DMS53 treated with DMSO at 0.1 percent for 48 hours (cell line): ENCODE data around the gene FARS2.
A peak's percentile ranks its signal among the peaks of the same experiment; 100 is the strongest.
"Not testable (repeated sequence)": the region's sequence is repeated elsewhere in the genome, so short reads cannot be mapped to it uniquely, and the experiment has no call there.

Experiments
- DNase-seq: peaks from one replicate; lab custom pipeline; 2025; ENCODE audit not compliant: unreplicated experiment; lab: John Stamatoyannopoulos, UW

Gene FARS2

DNA sequence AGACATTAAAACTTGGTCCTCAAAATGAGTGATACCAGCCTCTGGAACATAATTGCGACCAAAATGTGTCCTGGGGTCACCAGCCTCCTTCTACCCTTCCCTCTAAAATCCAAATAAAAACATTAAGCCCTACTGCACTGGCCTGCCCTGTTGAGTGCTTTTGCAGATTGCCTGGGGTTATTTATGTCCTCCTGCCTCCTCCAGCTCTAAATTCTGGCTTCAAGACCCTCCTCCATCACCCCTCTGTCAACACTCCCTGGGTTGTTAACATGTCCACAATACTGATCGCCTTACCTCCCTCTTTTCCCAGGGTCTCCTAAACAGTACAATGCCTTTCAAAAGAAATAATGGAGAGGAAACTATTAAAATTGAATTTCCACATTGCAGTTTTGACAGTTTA, 418.0 kb downstream of the FARS2 start:
- DNase-seq: no peak

DNA sequence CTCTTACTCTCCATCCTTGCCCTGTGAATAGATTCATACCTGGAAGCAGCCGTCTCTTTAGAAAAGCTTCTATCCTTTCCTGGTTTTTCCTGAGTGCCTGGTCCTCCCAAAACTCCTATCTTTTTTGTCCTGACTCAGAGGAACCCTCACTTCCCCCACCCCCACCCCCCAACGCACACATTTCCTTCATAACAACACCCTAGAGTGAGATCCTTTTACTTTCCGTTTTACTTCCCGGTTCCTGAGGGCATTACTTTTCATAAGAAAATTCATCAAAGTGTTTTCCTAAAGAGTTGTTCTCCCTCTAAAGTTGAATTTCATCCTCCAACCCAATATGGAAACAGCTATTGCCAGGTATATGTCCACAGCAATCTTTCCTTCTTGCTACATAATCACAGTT, 418.4 kb downstream of the FARS2 start:
- DNase-seq: no peak

DNA sequence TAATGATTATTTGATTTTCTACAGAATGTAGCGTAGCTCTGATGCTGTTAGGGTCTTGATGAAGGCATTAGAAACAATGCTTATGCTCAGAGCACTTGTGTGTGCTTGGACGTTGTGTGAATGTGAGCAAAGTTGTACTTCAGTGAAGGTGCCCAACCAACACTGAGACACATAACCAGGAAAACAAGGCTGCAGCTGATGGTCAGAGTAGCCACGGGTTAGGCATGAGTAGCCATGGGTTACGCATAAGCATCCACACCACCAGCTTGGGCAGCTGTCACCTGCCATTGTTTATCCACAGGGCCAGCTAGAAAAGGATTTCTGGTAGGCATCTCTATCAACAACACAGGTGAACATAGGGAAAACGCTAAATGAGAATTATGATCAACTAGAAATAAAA, 418.8 kb downstream of the FARS2 start:
- peak; percentile 33 for DNase-seq

GRCh38 chr6:5681480-5681879, 420.2 kb downstream of the FARS2 start:
- DNase-seq: no peak

DNA sequence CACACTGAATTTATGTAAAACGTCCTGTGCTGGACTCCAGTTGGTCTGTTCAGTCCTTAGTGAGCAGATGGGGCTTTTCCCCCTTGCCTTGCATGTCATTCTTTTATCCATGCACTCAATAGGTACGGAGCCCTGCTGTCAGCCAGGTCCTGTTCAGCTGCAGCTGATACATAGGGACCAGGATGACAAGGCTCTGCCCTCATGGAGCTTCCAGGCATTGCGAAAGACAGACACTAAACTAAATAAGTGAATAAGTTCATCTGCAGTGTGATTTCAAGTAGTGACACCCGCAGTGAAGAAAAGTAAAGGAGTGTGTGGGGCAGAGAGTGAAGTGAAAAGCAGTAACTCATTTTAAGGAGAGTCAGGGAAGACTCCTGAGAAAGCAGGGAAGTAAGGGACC, 421.2 kb downstream of the FARS2 start:
- no peak for DNase-seq

GRCh38 chr6:5683747-5684146, 422.4 kb downstream of the FARS2 start:
- not testable (repeated sequence) for DNase-seq

DNA sequence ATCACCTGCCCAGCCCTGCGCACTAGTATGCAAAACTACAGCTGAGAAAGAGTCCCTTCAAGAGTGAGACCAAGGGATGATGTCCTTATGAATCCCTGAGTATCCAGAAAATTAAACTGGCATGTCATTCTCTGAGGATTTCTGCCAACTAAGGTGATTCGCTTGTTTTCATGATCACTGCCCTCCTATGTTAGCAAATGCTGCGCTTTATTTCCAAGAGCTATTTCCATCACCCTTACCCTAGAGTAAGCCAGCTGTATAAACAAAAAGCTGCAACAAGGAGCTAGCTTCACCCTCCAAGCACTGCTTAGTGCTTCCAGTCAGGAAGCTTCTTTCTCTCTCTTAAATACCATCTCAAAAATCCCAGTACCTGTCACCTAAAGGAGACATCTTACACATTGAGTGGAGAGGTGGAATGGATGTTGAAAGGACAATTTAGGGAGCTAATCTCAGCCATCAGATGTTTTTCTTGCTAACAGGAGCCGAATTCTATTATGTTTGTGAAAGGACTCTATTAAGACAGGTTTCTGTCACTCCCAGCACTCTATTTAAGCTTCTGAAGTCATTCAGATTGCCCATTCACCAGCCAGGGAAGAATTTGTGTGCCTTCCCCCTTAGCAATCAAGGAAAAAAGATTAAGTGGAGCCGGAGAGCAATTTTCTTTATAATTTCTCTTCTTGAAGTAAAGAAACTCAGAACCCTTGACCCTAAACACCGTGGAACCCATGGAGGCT, 423.2 kb downstream of the FARS2 start:
- peak; percentile 19 for DNase-seq

- no peak for DNase-seq
Observed at GRCh38 chr6:5693225-5694145, 432.2 kb downstream of the FARS2 start.

GRCh38 chr6:5695260-5696245, 434.2 kb downstream of the FARS2 start:
- no peak for DNase-seq

GRCh38 chr6:5697508-5697907, 436.2 kb downstream of the FARS2 start:
- no peak for DNase-seq

DNA sequence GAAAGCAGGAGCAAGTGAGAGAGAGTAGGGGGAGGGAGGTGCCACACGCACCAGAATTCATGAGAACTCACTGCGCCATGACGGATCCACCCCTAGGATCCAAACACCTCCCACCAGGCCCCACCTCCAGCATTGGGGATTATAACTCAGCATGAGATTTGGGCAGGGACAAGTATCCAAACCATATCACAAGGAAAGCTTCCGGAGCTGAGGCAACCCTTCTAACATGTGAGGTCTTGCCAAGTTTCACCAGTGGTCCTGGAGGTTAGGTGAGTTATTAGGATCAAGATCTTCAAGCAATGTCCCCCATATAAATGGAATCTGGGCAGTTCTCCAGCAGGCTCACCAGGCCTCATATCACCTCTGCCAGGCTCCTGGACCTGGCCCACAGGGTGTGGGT, 437.0 kb downstream of the FARS2 start:
- DNase-seq: no peak

DNA sequence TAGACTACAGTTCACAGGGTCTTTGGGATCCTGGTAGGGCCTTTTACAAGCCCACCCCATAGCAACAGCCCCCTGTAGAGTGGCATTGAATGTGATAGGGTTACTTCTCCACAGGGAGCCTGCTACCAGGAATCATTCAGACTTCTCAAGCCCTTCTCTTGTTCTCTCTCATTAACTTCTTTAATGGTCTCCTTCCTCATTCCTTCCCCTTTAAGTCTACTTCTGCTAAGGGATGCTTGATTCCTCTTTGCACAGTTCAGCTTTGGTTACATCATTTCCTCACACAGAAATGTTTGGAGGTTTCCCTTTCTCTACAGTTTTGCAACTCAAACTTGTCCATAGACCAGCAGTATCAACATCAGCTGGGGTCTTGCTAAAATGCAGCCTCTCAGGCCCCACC, 437.8 kb downstream of the FARS2 start:
- DNase-seq: not testable (repeated sequence)

- DNase-seq: no peak
Observed at GRCh38 chr6:5701174-5701573, 439.9 kb downstream of the FARS2 start.

DNA sequence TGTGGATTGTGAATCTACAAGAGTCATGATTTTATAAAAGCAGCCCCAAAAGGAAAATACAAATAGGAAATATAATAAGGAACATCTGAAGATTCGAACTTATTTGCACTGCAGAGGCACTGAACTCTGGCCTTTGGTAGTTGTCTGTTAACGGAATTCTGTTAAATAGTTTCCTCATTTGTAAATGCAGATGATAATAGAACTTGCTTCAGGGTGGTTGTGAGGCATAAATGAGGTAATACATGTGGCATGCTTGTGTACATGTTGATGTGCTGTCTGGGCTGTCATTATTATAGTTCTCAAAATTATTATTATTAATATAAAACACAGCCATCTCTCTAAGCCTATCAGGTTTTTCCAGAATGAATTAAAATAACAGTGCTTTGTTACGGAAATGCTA, 443.4 kb downstream of the FARS2 start:
- no peak for DNase-seq

DNA sequence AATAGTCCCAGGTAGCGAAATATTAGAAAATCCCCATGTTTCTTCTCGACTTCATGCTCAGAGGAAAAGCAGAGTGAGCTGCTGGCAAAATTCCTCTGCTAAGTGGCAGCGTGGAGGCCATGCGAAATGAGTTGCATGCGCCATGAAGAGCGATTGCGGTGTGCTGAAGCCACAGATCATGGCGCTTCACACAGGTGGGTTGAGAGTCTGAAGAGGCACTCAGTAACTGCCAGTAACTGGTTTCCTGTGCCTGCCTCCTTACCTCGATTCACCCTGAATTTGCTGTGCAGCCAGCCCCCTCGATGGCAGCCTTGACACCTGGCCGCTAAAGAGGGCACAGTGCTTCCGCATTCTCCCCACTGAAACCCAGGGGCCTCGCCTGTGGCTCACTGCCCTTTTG, 443.9 kb downstream of the FARS2 start:
- DNase-seq: no peak

DNA sequence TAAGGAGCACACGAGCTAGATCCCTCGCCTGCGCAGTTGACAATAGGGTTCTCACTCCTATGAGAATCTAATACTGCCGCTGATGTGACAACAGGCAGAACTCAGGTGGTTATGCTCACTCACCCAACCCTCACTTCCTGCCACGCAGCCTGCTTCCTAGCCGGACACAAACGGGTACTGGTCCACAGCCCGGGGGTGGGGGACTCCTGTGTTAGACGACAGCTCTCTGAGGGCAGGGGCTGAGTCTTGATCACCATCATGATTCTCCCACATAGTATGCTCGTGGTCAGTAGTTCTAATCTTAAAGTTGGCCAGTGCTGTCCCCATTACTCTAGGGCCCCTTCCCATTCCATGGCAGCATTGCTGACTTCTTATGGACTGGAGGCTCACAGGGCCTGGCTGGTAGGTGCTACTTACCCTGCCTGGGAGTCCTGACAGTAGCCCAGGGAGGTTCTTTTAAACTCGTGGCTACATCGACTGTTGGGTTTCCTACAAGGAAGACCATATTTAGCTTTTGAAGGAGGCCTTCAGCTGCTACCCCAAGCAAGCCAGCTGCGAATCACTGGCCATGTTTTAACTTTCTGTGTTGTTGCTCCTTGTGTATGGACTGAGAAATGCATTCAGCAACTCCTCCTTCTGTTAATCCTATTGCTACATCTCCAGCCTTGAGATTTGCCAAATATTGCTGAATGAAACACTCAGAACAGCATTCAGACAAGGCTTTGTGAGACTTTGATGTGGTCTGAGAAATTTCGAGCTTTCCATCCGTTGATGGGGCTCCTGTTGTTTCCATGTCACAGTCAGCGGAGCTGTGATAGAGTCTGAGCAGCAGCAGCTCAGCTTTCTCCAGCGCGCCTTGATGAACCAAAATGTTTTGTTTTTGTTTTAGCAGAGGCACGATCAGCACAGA, 445.1 kb downstream of the FARS2 start:
- no peak for DNase-seq

DNA sequence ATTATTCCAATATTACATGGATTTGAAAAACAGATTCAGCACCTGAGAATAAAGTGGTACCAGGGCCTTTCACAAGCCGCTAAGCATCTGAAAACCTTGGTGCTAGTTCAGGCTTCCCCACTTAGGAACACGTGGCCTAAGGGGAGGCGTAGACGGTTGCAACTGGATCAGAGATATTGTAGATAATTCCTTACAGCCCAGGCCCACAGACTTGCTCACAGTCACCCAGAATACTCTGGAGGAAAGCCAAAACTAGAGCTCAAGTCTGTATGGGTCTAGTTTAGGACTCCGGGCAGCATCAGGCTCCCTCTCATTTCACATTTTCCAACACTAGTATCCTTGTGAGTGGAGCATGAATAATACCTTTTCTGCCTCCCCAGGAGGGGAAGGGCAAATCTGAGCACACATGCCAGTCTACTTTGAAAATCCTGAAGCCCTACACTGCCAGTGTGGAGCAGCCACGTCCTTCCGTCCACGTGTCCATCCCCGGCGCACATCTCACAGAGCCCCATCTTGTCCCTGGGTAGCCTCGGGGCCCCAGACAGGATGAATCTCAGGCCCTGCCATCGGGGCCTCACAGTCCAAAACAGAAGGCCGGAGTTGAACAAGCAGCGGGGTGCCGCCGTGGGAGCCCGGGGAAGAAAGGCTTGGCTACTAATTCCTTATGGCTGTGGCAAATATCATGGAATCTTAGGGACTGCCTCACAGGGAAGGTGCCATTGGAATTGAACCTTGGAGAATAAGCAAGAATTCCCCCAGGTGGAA, 446.1 kb downstream of the FARS2 start:
- DNase-seq: no peak

DNA sequence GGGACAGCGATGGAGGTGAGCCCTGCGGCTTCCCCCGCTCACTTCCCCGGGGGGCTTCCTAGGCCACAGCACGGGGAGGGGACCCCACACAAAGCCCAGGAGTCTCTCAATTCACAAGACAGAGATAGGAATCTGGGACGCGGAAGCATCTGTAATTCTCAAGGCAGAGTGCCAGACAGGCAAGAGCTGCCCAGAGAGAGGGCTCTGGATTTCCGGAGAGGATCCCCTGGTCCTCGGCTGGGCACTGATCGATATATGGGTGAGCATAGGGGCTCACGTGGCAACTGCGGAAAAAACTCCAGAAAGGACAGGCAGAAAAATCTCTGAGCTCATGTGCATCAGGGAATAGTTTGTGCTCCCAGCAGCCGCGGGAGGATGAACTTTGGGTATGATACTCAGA, 449.2 kb downstream of the FARS2 start:
- no peak for DNase-seq

DNA sequence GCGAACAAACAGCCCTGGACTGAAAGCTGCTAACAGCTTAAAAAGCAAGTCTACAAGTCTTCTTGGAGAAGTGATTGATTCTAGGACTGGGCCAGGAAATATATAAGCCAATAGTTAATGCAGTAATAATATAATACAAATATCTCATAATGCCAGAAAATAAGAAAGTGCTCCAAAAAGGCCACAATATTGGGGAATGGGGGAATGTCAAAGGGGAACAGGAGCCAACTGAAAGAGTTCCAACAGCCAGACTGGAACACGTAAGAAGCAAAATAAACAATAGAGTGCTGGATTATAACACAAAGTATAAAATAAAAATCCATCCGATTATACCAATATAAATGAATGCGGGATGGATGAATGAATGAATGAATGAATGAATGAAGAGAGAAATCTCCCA, 449.6 kb downstream of the FARS2 start:
- no peak for DNase-seq
